Panc1 (cell line): ENCODE measurements around the gene CWC27. TPM values are rescaled to one million over a fixed set of nuclear protein-coding genes. Genes with fewer than 3 reads are reported as not detected.

Experiments
- ATAC-seq: fragments of 200-7000 bp; cut with Tn5 transposase; 2 replicates; pipeline ENCODE4 v1.9.1; 2020; ENCODE audit warnings: mild to moderate bottlenecking, moderate library complexity
- BruUV-seq: library from RNA; stranded (reverse); fragments of 400-500 nt; replicated peaks from 2 replicates; lab custom pipeline; 2021; lab: Mats Ljungman, UMichigan
- CTCF ChIA-PET: fragments of 300-600 bp; sonication (Branson Sonifier 250); formaldehyde crosslinking; loops from one replicate; lab custom pipeline; 2022; ENCODE audit warnings: antibody characterized with exemption; lab: Charles Lee
- POLR2A ChIA-PET: fragments of 300-600 bp; sonication (Branson Sonifier 250); formaldehyde crosslinking; loops from one replicate; lab custom pipeline; 2022; ENCODE audit warnings: antibody characterized with exemption; lab: Charles Lee
- DNase-seq: peaks from one replicate; pipeline ENCODE4 v3.0.0-alpha.2; 2010; ENCODE audit warnings: low read depth, low spot score
- H3K27ac ChIP-seq: 2 replicates; pipeline ENCODE4 v1.5.1; 2011; ENCODE audit warnings: mild to moderate bottlenecking, low read length, inconsistent platforms
- H3K27me3 ChIP-seq: fragments of 200-500 bp; sonication (Bioruptor generic); 2 replicates; pipeline ENCODE4 v1.6.0; 2014; ENCODE audit warnings: low read length, inconsistent platforms; ENCODE audit not compliant: control insufficient read depth, insufficient read depth
- H3K36me3 ChIP-seq: fragments of 200-500 bp; sonication (Bioruptor generic); 2 replicates; pipeline ENCODE4 v1.5.1; 2014; ENCODE audit warnings: inconsistent platforms, mild to moderate bottlenecking, low read length, moderate library complexity; ENCODE audit not compliant: control insufficient read depth, insufficient read depth
- H3K4me1 ChIP-seq: 2 replicates; pipeline ENCODE4 v1.5.1; 2011; ENCODE audit warnings: inconsistent platforms, mild to moderate bottlenecking, low read length, moderate library complexity; ENCODE audit not compliant: control insufficient read depth, insufficient read depth
- H3K4me3 ChIP-seq, 2 experiments: 2 replicates each; pipeline ENCODE4 v1.5.1; 2011 to 2012; ENCODE audit warnings: low read depth in 2 of 2, low read length in 2 of 2, mild to moderate bottlenecking in 2 of 2, inconsistent platforms in 1 of 2, moderate library complexity in 1 of 2
- H3K9me3 ChIP-seq: fragments of 200-500 bp; sonication (Bioruptor generic); 2 replicates; pipeline ENCODE4 v1.5.1; 2014; ENCODE audit warnings: low read depth, mild to moderate bottlenecking, inconsistent platforms, low read length, moderate library complexity; ENCODE audit not compliant: control insufficient read depth, insufficient read depth
- CTCF ChIP-seq: fragments of 450-650 bp; IDR thresholded peaks from 2 replicates; pipeline ENCODE4 v1.5.1; 2017; ENCODE audit warnings: mild to moderate bottlenecking
- POLR2AphosphoS5 ChIP-seq: IDR thresholded peaks from 2 replicates; pipeline ENCODE4 v1.6.1; 2012; ENCODE audit warnings: mild to moderate bottlenecking, low read depth, low read length, moderate library complexity
- REST ChIP-seq, 2 experiments: IDR thresholded peaks; 2 replicates each; pipeline ENCODE4 v1.6.1; 2011 to 2012; ENCODE audit warnings: low read depth in 2 of 2, control low read depth in 1 of 2, low read length in 1 of 2, mild to moderate bottlenecking in 1 of 2, moderate library complexity in 1 of 2; ENCODE audit not compliant: insufficient read depth in 1 of 2
- SIN3A ChIP-seq: IDR thresholded peaks from 2 replicates; pipeline ENCODE4 v1.6.1; 2012; ENCODE audit warnings: low read depth, mild to moderate bottlenecking, low read length, moderate library complexity, borderline replicate concordance; ENCODE audit not compliant: insufficient read depth
- TCF7L2 ChIP-seq: IDR thresholded peaks from 2 replicates; pipeline ENCODE4 v1.6.1; 2011; ENCODE audit warnings: mild to moderate bottlenecking, low read depth, low read length, inconsistent platforms
- in situ Hi-C: cut with HindIII; loops from 2 replicates; pipeline ENCODE4 v1.10.0; 2016; ENCODE audit warnings: low sequenced_read_pairs, low pct_unique_long_range_greater_than_20kb
- intact Hi-C: fragments of 100-400 bp; cut with micrococcal nuclease; formaldehyde crosslinking; loops from one replicate; pipeline ENCODE4 v1.10.0; 2022; ENCODE audit not compliant: unreplicated experiment
- total RNA-seq: library from RNA; stranded (reverse); gene quantifications from one replicate; pipeline ENCODE4 v1.2.1, GENCODE V29; 2021; ENCODE audit not compliant: unreplicated experiment

Gene CWC27
- total RNA-seq, 1 experiment from 2014 or later = 19.7 TPM

GRCh38 chr5:64838803-64839202, 70.1 kb downstream of the CWC27 start:
- Histone ChIP-seq H3K4me3 (no peak overlapping the region), H3K36me3 (no peaks in the 10 kb centered on the region), H3K9me3 (no peaks in the 10 kb centered on the region), H3K27ac (no peak overlapping the region), H3K4me1 (no peaks in the 10 kb centered on the region), H3K27me3 (no peaks in the 10 kb centered on the region)
- ChIA-PET POLR2A (no interaction called here), CTCF (no interaction called here)
- BruUV-seq = no TSS peak
- in situ Hi-C loops = no loop called here
- no peak for ATAC-seq
- no peak for DNase-seq
- no peak for TF ChIP-seq TCF7L2
- TF ChIP-seq REST (IDR thresholded peaks at IDR 0.05; ENCODE audit: insufficient read depth in 1 of 2, low read depth in 2 of 2, low read length in 1 of 2) = no peak
- no peak for TF ChIP-seq POLR2AphosphoS5
- TF ChIP-seq CTCF = no peak
- no peak for TF ChIP-seq SIN3A
- intact Hi-C loops = no loop called here

- ChIA-PET POLR2A (no interaction called here), CTCF (no interaction called here)
- in situ Hi-C loops = no loop called here
- no TSS peak for BruUV-seq
- Histone ChIP-seq H3K27ac (no peak overlapping the region), H3K4me1 (no peaks in the 10 kb centered on the region), H3K27me3 (no peaks in the 10 kb centered on the region), H3K36me3 (no peaks in the 10 kb centered on the region), H3K9me3 (0 out of 2 replicates have a peak, but pooled peaks cover 4% of the 10 kb centered on the region), H3K4me3 (no peak overlapping the region)
- intact Hi-C loops = no loop called here
- TF ChIP-seq SIN3A (no peak), TCF7L2 (no peak), CTCF (no peak), REST (IDR thresholded peaks at IDR 0.05; ENCODE audit: insufficient read depth in 1 of 2, low read depth in 2 of 2, low read length in 1 of 2) (no peak), POLR2AphosphoS5 (no peak)
- ATAC-seq (no peak), DNase-seq (no peak)
Measured at GRCh38 chr5:64839936-64840335, 71.2 kb downstream of the CWC27 start.
